ENCODE data around the gene GPR108. TPM values are rescaled to one million over a fixed set of nuclear protein-coding genes. Genes with fewer than 3 reads are reported as not detected.
A peak's percentile ranks its signal among the peaks of the same experiment; 100 is the strongest.
"Not testable (repeated sequence)": the region's sequence is repeated elsewhere in the genome, so short reads cannot be mapped to it uniquely, and the experiment has no call there.

The GPR108 gene
- polyA plus RNA-seq, 1 experiment = 34.5 TPM

GRCh38 chr19:6751189-6751588 lies 13.8 kb upstream of the GPR108 start:
- TF ChIP-seq, protein P1, sequence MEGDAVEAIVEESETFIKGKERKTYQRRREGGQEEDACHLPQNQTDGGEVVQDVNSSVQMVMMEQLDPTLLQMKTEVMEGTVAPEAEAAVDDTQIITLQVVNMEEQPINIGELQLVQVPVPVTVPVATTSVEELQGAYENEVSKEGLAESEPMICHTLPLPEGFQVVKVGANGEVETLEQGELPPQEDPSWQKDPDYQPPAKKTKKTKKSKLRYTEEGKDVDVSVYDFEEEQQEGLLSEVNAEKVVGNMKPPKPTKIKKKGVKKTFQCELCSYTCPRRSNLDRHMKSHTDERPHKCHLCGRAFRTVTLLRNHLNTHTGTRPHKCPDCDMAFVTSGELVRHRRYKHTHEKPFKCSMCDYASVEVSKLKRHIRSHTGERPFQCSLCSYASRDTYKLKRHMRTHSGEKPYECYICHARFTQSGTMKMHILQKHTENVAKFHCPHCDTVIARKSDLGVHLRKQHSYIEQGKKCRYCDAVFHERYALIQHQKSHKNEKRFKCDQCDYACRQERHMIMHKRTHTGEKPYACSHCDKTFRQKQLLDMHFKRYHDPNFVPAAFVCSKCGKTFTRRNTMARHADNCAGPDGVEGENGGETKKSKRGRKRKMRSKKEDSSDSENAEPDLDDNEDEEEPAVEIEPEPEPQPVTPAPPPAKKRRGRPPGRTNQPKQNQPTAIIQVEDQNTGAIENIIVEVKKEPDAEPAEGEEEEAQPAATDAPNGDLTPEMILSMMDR (IDR thresholded peaks at IDR 0.05; ENCODE audit: low read depth, low read length) = no peak
- DNase-seq (ENCODE audit: low read depth, low spot score) = no peak
- ChIA-PET POLR2A (no interaction called here), CTCF (no interaction called here)
- Histone ChIP-seq H3K27me3 (ENCODE audit: control insufficient read depth, insufficient read depth, low read length) (no peaks in the 10 kb centered on the region), H3K27ac (ENCODE audit: low read depth, low read length) (no peak overlapping the region), H3K4me3 (ENCODE audit: low read depth, low read length) (no peak overlapping the region), H3K9me3 (ENCODE audit: control insufficient read depth, insufficient read depth, low read length) (peaks cover 7% of the 10 kb centered on the region; the same call in 1 of the 2 replicates)

- DNase-seq (ENCODE audit: low read depth, low spot score) = no peak
- no peak overlapping the region for H3K27ac ChIP-seq (ENCODE audit: low read depth, low read length)
- CTCF ChIA-PET = no interaction called here
These were observed 12.7 kb upstream of the GPR108 start for GRCh38 chr19:6750062-6750461.

DNA sequence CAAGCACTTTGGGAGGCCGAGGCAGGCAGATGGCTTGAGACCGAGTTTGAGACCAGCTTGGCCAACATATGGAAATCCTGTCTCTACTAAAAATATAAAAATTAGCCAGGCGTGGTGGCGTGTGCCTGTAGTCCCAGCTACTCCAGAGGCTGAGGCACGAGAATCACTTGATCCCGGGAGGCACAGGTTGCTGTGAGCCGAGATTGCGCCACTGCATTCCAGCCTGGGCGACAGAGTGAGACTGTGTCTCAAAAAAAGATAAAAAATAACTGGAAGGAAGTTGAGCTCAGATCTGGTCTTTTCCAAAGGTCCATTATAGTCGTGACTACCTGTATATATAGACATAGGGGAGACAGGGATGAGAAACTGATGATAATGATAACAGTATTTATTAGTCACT lies 11.2 kb upstream of the GPR108 start:
- H3K9me3 ChIP-seq (ENCODE audit: control insufficient read depth, insufficient read depth, low read length); DNase-seq (ENCODE audit: low read depth, low spot score); H3K27ac ChIP-seq (ENCODE audit: low read depth, low read length); H3K4me3 ChIP-seq (ENCODE audit: low read depth, low read length); H3K27me3 ChIP-seq (ENCODE audit: control insufficient read depth, insufficient read depth, low read length); POLR2A ChIA-PET: not testable (repeated sequence)
- CTCF ChIA-PET = interaction anchor here (0.6 to 0.7 kb wide), 2 partner anchors 703 to 1702 kb away, joined by 4 read pairs; no protein-coding TSS in a partner anchor

More at GRCh38 chr19:6750062-6750461, 12.7 kb upstream of the GPR108 start:
- TF ChIP-seq, protein P1 (IDR thresholded peaks at IDR 0.05; ENCODE audit: low read depth, low read length) = no peak
- POLR2A ChIA-PET = no interaction called here
- Histone ChIP-seq H3K9me3 (ENCODE audit: control insufficient read depth, insufficient read depth, low read length) (peaks cover 7% of the 10 kb centered on the region; the same call in 1 of the 2 replicates), H3K4me3 (ENCODE audit: low read depth, low read length) (no peak overlapping the region), H3K27me3 (ENCODE audit: control insufficient read depth, insufficient read depth, low read length) (no peaks in the 10 kb centered on the region)

GRCh38 chr19:6745965-6746364 lies 8.6 kb upstream of the GPR108 start:
- CTCF ChIA-PET = no interaction called here

GRCh38 chr19:6744381-6745301 lies 7.3 kb upstream of the GPR108 start:
- POLR2A ChIA-PET = no interaction called here
- Histone ChIP-seq H3K27ac (ENCODE audit: low read depth, low read length) (peak overlapping the region; percentile 81), H3K27me3 (ENCODE audit: control insufficient read depth, insufficient read depth, low read length) (no peaks in the 10 kb centered on the region), H3K4me3 (ENCODE audit: low read depth, low read length) (peak overlapping the region; percentile 31), H3K9me3 (ENCODE audit: control insufficient read depth, insufficient read depth, low read length) (no peaks in the 10 kb centered on the region; the same call in 1 of the 2 replicates)
- TF ChIP-seq, protein P1 (IDR thresholded peaks at IDR 0.05; ENCODE audit: low read depth, low read length) = no peak
- DNase-seq (ENCODE audit: low read depth, low spot score) = peak; percentile 52
- CTCF ChIA-PET = interaction anchor here (1.2 kb wide), 1 partner anchor 119 kb away, joined by 7 read pairs; no protein-coding TSS in a partner anchor

More at GRCh38 chr19:6745965-6746364, 8.6 kb upstream of the GPR108 start:
- no peaks in the 10 kb centered on the region; the same call in 1 of the 2 replicates for H3K9me3 ChIP-seq (ENCODE audit: control insufficient read depth, insufficient read depth, low read length)
- no peak overlapping the region for H3K4me3 ChIP-seq (ENCODE audit: low read depth, low read length)
- H3K27me3 ChIP-seq (ENCODE audit: control insufficient read depth, insufficient read depth, low read length) = no peaks in the 10 kb centered on the region
- H3K27ac ChIP-seq (ENCODE audit: low read depth, low read length) = no peak overlapping the region
- no peak for DNase-seq (ENCODE audit: low read depth, low spot score)
- POLR2A ChIA-PET = no interaction called here
- TF ChIP-seq, protein P1 (IDR thresholded peaks at IDR 0.05; ENCODE audit: low read depth, low read length) = no peak

Data from AG04450 (cell line).